NCI-H2029 treated with DMSO at 0.1 percent for 48 hours (cell line): ENCODE measurements around the gene SLC39A5.
"Not testable (repeated sequence)": the region's sequence is repeated elsewhere in the genome, so short reads cannot be mapped to it uniquely, and the experiment has no call there.

ENCODE experiments used
- DNase-seq: peaks from one replicate; lab custom pipeline; 2025; lab: John Stamatoyannopoulos, UW

SLC39A5 gene

GRCh38 chr12:56278905-56279304 is 49.1 kb downstream of the SLC39A5 start:
- no peak for DNase-seq

- no peak for DNase-seq
Measured at GRCh38 chr12:56280849-56281248, 51.0 kb downstream of the SLC39A5 start.

- no peak for DNase-seq
Measured at GRCh38 chr12:56282030-56282429, 52.2 kb downstream of the SLC39A5 start.

GRCh38 chr12:56282579-56282978 is 52.7 kb downstream of the SLC39A5 start:
- DNase-seq: no peak

DNA sequence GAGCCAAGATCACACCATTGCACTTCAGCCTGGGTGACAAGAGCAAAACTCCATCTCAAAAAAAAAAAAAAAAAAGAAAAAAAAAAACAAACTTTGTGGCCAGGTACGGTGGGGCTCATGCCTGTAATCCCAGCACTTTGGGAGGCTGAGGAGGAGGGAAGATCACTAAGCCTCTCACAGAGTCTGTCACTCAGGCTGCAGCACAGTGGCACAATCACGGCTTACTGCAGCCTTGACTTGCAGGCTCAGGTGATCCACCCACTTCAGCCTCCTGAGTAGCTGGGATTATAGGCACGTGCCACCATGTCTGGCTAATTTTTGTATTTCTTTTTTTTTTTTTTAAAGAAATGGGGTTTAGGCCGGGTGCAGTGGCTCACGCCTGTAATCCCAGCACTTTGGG is 54.4 kb downstream of the SLC39A5 start:
- not testable (repeated sequence) for DNase-seq

- DNase-seq: no peak
Measured at GRCh38 chr12:56286044-56286830, 56.4 kb downstream of the SLC39A5 start.
